GM21526 (cell line): ENCODE measurements around the gene CDH4.

ENCODE experiments used
- ATAC-seq: cut with Tn5 transposase; IDR thresholded peaks from one replicate; pipeline ENCODE4 v1.9.1; 2021; ENCODE audit warnings: moderate library complexity; ENCODE audit not compliant: unreplicated experiment, low FRiP score

CDH4 gene

DNA sequence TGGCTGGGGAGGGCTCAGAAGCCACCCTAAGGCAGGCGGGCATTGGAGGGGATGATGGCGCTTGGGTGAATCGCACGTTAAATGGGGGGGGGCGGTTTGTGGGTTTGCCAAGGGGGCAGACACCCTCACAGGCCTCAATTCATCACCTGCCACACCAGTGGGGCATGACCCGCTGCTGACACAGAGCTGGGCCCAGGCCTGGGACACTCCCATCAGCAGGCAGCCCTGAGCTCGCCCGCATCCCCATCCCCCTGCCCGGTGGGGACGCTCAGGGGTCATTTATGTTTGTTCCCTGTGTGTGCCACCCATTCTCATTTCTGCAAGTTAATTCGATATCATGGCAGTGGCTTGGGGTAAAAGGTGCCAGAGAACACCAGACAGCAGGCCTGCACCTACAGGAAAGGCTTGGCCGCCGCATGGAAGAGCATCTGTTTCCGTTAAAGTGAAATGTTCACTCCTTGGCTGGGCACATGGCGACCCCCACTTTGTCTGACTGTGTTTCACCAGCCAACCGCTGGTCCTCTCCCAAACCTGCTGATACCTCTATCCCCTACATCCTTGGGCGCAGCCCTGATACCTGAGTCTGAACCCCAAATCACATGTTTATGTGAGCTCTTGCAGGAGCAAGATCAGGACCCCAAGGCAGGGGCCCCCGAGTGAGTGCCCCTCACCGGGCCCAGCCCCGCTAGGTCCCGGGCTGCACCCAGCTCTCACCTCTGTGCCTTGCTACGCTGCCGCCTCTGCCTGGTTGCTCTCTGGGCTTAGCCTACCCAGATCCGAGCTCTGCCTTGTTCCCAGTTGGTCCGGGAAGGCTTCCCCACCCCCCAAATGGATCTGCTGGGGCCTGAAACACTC, 564.8 kb downstream of the CDH4 start:
- ATAC-seq: no peak

DNA sequence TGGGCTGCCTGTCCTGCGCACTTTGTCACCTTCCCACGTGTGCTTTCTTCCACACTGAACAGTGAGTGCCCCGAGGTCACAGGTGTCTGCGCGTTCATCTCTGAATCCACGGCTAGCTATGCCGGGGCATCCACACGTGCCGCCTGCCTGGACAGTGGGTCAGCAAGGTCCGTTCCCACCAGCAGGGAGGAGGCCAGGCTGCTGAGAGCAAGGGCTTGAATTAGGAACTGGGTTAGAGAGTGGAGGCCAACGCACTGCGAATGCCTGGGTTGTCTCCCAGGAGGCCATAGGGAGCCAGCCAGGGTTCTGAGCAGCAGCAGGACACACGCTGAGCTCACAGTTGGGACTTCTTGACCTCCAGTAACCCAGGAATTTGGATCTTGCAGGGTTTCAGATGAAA, 565.5 kb downstream of the CDH4 start:
- ATAC-seq: no peak

DNA sequence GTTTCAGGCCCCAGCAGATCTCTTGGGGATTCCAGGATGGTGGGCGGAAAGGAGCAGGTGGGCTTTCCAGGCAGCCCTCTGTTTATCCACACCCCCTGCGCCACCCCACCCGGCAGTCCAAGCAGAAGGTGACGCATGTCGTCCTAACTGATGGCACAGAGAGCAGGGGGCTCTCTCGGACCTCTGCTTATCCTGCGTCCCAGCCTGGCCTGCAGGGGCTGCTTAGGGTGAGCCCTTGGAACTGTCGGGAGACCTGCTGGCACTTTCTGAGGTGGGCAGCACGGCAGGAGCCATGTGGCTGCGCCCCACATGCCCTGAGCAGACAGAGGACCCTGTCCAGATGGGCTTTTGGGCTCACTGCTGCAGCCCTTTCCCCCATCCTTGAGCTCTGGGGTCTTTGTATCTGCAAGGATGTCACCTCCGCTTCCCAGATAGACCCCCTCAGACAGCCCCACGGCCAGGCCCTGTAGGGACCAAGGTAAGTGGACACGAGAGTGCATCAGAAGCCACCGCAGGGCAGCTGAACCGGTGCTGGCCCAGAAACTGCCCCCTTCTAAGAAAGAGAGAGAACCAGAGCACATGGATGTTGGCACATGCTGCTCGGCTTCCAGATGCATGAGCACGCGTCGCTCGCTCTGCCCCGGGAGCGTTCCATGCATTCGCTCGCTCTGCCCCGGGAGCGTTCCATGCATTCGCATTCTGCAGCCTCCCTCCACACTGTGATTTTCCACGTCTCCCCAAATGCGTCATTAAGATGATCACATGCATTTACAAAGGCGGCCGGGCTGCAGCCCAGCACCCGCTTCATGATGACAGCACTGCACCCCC, 566.9 kb downstream of the CDH4 start:
- ATAC-seq: no peak

DNA sequence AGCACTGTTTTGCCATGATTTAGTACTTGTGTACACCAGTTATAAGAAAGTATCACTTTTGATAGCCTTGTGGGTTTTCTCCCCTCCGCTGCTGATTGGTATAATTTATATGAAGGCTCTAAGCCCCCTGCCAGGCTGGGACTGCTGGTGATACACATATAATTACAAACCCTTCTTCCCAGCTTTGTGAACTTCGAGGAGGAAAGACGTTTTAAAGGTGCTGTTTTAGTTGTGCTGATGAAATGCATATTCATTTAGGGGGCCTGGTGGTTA, 567.4 kb downstream of the CDH4 start:
- no peak for ATAC-seq

DNA sequence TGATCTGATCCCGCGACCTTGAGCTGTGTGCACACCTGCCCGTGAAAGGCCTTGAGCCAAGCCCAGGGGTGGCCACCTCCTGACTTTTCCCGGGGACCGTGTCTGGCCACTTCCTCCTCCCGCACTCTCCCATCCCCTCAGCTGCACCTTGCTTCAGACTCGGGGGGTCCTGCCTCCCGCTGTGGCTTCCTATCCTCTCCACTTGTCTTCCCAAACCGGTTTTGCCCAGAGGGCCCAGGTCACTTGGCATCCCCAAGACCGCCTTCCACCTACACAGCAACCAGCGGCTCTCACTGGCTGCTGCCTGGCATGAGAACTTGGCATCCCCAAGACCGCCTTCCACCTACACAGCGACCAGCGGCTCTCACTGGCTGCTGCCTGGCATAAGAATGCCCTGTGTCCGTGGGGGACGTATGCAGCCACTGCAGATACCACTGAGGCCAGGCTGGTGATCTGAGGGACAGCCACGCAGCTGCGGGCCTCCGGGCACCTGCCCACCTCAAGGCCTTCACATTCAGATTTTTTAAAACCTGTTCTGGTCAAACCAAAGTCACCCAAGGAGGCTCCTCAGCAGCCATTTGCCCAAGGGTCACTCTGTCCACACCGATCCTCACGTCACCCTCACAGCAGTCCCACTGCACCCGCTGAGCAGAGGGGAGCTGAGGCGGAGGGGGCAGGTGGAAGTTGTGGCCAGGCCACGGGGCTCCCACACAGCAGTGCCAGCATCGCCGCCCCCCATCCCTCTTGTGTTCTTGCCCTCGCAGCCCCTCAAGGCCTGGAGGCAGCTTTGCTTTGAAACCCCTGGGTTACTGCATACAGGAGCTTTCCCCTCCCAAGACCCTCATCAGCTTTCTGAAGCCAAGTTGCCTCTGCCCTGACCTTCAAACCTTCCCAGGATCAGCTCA, 568.1 kb downstream of the CDH4 start:
- no peak for ATAC-seq

DNA sequence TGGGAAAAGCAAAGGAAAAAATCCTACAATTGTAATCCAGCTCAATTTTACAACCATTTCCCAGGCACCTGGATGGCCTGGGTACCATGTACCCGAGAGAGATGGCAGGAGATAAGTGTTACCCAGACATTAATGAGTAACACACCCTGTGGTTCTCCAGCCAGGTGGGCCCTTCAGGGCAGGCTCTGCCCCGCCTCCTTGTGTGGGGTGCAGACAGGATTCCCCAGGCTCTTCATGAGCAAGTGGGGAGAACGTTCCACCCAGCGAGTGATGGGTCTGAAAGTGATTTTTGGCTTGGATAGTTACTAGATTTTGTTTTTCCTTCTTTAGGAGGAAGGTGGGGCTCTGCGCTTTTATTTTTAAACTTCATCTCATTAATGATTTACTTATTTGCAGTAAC, 569.7 kb downstream of the CDH4 start:
- no peak for ATAC-seq

DNA sequence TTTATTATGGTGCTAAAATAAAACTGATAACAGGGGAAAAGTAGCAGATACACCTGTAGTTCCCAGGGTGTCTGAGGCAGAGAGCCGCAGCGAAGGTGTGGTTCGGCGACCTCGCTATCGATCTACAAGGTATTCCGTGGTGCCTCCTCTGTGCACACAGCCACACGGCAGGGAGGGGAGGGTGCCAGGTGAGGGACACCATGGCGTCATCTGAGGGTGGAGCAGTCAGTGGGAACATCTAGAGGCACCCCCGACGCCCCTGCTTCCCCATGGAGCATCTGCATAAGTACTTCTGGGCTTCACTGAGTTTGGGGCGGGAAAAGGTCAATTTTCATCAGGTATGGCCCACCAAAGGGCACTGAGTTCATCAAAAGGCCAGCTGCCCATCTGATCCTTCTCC, 570.3 kb downstream of the CDH4 start:
- no peak for ATAC-seq

DNA sequence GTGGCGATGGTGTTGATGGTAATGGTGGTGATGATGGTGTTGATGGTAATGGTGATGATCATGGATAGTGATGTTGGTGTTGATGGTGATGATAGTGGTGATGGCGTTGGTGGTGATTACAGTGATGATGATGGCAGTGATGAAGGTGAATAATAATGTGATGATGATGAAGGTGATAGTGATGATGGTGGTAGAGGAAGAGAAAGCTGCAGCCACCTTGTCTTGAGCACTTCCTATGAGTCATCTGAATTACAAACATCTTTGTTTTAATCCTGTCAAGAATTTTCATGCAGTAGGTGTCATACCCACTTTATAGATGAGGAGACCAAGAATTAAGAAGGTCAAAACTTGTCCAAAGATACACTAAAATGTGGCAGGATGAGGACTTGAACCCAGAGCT, 571.2 kb downstream of the CDH4 start:
- ATAC-seq: no peak

DNA sequence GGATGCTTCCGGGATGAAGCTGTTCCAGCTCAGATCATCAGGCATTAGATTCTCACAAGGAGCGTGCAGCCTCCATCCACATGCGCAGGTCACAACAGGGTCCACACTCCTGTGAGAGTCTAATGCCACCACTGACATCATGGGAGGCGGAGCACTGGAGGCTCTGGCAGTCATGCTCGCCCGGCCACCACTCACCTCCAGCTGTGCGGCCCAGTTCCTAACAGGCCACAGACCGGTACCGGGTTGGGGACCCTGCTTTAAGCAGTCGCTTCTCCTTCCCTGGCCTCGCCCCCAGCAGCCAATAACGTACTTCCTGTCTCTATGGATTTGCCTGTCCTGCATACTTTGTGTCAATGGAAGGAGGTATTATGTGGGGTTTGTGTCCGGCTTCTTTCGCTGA, 576.8 kb downstream of the CDH4 start:
- no peak for ATAC-seq

DNA sequence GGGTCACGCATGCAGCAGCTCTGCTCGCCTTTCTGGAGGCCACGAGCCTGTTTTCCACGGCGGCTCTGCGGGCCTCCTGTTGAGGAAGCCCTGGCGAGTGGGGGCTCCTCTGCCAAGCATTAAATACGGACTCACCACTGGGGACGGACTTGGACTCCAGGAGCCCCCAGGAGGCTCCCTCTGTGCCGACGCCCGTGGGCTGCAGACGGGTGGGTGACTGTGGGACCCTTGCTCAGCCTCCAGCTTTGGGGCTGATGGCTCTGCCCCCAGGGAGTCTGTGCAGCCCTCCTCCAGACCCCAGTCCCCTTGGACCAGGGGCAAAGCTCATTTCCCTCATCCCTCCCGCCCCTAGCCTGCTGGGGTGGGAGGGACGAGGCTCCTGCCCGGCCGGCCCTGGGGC, 577.5 kb downstream of the CDH4 start:
- no peak for ATAC-seq

DNA sequence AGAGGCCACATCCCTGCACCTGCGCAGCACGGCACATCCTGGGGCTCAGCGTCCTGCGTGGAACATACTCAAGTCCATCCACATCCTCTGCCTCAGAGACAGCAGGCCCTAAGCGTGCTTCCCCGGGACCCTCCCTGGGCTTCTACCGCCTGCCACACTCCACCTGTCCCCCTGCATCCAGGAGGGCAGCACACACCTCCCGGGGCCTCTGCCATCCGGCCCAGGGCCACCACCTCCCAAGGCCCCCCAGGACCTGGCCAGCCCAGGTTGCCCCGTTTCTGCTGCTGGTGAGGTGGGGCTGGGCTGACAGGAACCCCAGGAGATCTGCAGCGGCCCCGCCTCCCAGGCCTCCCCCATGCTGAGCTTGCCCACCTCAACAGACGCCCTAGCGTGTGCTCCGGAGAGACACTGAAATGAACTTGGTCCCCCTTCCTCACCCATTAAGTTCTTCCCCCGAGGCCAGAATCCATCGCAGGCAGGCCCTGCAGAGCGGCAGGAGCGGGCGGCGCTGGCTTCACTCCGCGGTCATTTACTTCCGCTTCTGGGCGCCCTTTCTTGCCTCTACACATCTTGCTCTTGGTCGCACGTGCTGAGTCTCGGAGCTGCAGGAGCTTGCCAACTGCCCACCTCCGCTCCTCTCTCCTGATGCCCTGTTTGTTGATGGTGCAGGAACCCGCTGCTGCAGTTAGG, 578.3 kb downstream of the CDH4 start:
- ATAC-seq: no peak

DNA sequence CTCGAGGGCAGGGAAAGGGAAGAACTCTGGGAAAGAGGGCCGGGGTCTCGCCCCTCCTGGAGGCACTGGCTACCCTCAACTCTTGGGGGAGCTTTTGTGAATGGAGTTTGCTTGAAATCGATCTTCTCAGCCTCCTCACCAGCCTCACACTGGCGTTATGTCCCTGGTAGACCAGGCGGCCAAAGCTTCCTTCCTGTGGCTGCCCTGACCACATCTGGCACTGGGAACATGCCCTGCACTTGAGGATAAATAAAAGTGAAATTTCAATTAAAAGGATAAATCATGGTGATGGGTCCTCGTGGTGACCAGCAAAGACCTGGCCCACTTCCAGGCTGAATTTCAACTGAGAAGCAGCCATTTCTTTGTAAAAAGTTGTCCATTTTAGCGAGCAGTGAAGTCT, 578.9 kb downstream of the CDH4 start:
- ATAC-seq: no peak

DNA sequence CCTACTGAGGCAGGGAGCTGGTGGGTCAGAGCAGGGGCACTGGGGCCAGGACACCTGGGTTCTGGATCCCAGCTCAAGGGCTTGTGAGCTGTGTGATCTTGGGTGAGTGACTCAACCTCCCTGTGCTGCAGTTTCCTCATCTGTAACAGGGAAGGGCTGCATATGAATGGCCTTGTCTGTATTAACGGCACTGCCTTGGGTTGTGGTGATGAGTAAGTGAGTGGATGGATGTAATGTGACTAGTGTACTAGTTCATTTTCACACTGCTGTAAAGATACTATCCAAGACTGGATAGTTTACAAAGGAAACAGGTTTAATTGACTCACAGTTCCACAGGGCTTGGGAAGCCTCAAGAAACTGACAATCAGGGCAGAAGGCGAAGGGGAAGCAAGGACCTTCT, 580.1 kb downstream of the CDH4 start:
- no peak for ATAC-seq

DNA sequence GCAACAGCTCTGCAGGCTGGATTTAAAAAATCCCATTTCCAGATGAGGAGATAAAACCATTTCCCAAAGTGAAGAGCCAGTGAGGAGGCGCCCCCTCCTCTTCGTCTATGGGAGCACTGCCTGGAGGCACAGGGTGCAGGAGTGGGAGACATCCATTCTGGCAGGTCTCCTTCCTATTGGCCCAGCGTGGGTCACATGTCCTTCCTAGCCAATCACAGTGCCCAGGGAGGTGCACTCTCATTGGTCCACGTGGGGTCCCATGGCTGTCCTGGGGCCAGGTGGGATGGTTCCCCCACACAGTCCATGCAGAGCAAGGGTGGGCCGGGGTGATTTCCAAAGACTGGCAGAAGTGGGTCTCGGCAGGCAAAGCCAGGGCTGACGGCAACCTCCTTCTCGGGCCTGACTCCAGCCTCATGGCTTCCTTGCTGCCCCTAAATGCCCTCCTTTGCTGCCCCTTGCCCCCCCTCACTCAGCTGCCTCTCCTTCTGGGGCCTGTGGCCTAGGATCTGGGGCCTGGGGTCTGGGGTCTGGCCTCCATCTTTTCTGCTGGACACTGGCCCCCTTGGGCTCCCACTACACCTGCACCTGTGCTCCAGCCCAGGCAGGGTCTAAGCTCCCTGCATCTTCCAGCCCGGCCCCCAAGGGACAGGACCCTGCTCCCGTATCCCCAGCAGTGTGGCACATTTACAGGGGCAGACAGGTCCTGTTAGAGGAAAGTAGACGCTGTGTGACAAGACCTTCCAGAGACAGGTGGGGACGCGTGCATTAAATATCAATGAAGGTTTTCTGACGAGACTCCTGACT, 581.9 kb downstream of the CDH4 start:
- no peak for ATAC-seq

DNA sequence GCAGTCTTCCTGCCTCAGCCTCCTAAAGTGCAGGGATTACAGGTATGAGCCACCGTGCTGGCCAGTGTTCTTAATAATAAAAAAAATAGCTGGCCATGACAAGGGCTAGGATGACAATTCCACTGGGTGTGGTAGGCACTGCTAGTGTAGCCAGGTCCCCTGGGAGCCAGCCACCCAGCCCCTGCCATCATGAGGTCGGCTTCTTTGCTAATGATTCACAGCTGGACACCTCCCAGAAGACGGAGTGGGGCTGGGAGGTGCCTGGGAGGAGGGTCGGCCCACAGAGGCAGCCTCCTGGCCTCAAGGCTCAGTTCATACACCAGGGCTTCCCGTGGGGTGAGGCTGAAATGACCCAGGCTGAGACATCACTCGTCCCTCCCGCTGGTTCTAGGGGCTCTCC, 583.2 kb downstream of the CDH4 start:
- ATAC-seq: no peak

DNA sequence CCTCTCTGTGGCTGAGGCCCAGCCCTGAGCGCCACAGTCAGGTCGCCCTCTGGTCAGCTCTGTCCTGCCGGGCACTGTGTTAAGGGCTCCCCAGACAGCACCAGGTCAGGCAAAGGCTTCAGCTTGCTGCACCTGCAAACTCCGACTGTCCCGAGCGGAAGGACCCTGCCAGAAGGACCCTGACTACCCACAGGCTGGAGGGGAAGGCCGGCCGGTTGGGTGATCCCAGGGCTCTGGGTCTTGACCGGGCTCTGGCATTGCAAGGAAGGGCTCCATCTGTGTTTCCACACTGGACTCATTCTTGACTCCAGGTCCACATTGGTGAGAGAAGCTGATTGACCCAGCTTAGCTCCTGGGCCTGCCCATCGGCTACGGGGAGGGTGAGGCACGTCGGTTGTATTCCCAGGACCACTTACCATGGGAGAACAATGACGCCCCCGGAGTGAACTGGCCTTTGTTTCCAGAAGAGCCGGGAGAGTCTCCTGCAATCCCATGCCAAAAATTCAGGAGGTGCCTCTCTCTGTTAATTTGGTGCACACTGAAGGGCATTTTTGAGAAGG, 583.8 kb downstream of the CDH4 start:
- no peak for ATAC-seq

DNA sequence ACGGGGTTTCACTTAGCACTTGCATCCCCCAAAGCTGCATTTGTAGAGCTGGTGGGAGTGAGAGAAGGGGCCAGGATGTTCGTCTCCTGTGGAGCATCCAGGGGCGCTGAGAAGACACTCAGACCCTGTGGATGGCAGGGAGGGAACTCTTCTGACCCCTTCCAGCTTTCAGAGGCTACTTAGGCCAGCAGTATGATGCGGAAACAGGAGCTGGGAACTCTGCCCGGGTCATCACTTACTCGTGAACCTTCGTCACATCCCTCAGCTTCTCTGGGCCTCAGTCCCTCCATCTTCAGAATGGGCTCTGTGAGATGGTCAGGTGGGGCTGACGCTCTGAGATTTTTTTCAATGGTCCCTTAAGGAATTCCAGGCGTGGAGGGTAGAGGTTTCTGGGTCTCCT, 585.1 kb downstream of the CDH4 start:
- ATAC-seq: no peak

DNA sequence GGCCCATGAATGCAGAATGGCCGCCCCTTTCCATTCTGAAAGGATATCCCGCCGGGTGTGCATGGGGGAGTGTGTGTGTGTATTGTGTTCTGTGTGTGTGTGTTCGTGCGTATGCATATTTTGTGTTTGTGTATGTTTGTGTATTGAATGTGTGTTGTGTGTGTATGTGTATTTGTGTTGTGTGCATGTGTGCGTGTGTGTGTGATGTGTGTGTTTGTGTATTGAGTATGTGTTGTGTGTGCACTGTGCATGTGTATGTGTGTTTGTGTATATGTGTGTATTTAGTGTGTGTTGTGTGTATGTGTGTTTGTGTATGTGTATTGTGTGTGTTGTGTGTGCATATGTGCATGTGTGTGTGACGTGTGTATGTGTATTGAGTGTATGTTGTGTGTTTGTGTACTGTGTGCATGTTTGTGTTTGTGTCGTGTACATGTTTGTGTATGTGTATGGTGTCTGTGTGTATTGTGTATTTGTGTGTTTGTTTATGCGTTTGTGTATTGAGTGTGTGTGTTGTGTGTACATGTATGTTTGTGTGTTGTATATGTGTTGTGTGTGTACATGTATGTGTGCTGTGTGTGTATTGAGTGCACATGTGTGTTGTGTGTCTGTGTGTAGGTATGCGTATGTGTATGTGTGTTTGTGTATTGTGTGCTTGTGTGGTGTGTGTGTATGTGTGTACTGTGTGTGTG, 587.3 kb downstream of the CDH4 start:
- ATAC-seq: no peak
